Activated effector memory CD4-positive, alpha-beta T cell treated with Interleukin-2 at 50 U/mL for 16 hours (primary cell): Measurements from ENCODE around the gene MXRA8.

ENCODE experiments used
- DNase-seq: peaks from one replicate; pipeline ENCODE4 v3.0.0-alpha.2; 2020

MXRA8 gene

DNA sequence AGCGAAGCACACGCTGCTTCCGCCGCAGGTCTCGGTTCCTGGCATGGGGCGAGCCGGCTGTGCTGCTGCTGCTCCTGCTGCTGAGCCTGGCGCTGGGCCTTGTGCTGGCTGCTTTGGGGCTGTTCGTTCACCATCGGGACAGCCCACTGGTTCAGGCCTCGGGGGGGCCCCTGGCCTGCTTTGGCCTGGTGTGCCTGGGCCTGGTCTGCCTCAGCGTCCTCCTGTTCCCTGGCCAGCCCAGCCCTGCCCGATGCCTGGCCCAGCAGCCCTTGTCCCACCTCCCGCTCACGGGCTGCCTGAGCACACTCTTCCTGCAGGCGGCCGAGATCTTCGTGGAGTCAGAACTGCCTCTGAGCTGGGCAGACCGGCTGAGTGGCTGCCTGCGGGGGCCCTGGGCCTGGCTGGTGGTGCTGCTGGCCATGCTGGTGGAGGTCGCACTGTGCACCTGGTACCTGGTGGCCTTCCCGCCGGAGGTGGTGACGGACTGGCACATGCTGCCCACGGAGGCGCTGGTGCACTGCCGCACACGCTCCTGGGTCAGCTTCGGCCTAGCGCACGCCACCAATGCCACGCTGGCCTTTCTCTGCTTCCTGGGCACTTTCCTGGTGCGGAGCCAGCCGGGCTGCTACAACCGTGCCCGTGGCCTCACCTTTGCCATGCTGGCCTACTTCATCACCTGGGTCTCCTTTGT is 24.7 kb downstream of the MXRA8 start:
- DNase-seq, result no peak

DNA sequence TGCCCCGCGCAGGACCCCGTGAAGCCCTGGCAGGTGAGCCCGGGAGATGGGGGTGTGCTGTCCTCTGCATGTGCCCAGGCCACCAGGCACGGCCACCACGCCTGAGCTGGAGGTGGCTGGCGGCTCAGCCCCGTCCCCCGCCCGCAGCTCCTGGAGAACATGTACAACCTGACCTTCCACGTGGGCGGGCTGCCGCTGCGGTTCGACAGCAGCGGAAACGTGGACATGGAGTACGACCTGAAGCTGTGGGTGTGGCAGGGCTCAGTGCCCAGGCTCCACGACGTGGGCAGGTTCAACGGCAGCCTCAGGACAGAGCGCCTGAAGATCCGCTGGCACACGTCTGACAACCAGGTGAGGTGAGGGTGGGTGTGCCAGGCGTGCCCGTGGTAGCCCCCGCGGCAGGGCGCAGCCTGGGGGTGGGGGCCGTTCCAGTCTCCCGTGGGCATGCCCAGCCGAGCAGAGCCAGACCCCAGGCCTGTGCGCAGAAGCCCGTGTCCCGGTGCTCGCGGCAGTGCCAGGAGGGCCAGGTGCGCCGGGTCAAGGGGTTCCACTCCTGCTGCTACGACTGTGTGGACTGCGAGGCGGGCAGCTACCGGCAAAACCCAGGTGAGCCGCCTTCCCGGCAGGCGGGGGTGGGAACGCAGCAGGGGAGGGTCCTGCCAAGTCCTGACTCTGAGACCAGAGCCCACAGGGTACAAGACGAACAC is 25.4 kb downstream of the MXRA8 start:
- DNase-seq, result no peak

- DNase-seq, result no peak
Measured at GRCh38 chr1:1332031-1332755, 26.2 kb downstream of the MXRA8 start.

DNA sequence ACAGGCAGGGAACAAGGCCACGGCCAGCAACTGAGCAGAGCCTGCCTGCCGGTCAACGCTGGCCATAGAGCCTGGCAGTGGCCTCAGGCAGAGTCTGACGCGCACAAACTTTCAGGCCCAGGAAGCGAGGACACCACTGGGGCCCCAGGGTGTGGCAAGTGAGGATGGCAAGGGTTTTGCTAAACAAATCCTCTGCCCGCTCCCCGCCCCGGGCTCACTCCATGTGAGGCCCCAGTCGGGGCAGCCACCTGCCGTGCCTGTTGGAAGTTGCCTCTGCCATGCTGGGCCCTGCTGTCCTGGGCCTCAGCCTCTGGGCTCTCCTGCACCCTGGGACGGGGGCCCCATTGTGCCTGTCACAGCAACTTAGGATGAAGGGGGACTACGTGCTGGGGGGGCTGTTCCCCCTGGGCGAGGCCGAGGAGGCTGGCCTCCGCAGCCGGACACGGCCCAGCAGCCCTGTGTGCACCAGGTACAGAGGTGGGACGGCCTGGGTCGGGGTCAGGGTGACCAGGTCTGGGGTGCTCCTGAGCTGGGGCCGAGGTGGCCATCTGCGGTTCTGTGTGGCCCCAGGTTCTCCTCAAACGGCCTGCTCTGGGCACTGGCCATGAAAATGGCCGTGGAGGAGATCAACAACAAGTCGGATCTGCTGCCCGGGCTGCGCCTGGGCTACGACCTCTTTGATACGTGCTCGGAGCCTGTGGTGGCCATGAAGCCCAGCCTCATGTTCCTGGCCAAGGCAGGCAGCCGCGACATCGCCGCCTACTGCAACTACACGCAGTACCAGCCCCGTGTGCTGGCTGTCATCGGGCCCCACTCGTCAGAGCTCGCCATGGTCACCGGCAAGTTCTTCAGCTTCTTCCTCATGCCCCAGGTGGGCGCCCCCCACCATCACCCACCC is 27.0 kb downstream of the MXRA8 start, which contains the start of gene TAS1R3:
TAS1R3 (plus strand) TSS at position 213 of the 898 bp plus-strand sequence; CDS start at position 279, 66 bp downstream.
- no peak for DNase-seq

DNA sequence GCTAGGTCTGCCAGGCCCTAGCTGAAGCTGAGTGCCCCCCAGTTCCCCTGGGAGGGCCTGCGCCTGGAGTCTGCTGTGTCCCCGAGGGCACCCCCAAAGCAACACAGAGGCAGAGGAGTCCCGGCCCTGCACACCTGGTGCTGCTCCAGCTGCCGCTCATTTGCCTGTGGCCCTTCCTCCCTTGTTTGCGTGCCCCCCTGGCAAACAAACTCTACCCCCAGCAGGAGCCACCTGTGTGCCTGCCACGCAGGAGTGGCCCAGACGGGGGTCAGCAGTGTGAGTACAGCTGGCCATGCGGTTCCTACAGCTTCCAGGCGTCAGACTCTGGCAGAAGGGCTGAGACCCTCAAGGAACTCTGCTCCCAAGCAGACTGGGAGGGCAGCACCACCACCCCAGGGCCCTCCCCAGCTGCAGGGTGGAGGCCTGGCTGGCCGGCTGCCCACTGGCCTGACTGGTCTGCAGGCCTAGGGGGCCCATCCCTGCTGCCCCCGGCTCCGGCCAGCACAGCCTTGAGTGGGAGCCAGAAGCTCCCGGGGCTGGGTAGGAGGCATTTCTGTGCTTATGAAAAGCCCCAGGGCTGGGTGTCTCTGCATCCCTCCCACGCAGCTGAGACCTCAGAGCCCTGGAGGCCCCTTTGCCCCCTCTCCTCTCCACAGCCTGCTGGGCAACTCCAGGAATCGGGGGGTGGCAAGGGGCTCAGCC is 27.8 kb downstream of the MXRA8 start:
- DNase-seq, result no peak

GRCh38 chr1:1329304-1330210 is 28.8 kb downstream of the MXRA8 start:
- no peak for DNase-seq

DNA sequence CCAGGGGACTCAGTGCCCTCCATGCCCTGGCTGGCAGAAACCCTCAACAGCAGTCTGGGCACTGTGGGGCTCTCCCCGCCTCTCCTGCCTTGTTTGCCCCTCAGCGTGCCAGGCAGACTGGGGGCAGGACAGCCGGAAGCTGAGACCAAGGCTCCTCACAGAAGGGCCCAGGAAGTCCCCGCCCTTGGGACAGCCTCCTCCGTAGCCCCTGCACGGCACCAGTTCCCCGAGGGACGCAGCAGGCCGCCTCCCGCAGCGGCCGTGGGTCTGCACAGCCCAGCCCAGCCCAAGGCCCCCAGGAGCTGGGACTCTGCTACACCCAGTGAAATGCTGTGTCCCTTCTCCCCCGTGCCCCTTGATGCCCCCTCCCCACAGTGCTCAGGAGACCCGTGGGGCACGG is 30.1 kb downstream of the MXRA8 start:
- DNase-seq, result no peak

- DNase-seq, result no peak
Measured at GRCh38 chr1:1327291-1327690, 31.1 kb downstream of the MXRA8 start.

DNA sequence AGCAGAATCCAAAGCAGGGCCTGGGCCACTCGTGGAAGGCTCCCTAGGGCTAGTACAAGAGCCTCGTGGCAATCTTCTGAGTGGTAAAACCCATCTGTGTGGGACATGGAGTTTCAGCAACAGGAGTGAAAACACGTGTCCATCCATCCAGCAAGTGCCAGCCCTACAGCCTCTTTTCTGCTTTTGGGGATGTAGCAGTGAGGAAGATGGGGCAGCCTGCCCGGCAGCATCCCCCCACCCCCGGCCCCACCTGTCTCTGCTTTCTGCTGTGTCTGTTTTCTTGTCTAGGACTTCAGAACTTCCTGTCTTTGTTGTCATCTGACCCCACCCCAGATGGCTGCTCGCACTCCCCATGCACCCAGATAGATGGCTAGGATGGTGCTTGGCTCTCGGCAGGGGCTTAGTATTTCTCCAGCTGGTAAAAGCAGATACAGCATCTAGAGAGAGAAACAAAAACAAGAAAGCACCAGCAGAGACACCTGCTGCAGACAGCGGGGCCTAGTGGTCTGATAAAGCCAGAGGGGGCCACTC is 32.2 kb downstream of the MXRA8 start:
- no peak for DNase-seq

DNA sequence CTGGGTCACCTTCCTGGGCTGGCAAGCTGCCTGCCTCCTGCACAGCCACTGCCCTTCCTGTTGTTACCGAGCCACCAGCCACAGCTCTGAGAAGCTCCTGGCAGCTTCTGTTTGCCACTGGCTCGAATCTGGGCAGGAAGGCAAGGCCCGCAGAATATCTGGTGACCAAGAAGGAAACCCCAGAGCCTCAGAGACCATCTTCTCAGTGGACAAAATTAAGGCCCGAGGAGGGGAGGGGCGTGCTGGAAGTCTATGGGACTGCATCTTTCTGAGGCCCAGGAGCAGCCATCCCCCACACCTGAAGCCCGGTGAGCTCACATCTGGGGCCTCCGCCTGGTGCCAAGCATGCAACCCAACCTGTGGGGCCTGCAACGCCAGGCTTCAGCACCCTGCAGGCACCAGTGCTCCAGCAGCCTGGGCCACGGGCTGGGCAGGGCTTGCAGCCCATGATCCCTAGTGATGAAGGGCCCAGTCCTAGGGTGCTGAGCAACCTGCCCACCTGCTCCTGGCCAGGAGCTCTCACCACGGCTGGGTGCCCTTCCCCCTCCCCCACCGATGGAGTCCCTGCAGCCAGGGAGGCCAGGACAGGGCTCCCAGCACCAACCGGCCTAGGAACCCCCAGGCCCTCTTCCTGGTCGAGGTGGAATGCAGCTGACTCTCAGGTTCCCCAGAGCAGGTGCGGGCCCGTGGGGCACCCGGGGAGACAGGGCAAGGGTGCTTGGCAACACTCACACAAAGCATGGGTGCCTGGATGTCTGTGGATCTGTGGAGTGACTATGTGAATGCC is 32.9 kb downstream of the MXRA8 start:
- DNase-seq, result no peak

DNA sequence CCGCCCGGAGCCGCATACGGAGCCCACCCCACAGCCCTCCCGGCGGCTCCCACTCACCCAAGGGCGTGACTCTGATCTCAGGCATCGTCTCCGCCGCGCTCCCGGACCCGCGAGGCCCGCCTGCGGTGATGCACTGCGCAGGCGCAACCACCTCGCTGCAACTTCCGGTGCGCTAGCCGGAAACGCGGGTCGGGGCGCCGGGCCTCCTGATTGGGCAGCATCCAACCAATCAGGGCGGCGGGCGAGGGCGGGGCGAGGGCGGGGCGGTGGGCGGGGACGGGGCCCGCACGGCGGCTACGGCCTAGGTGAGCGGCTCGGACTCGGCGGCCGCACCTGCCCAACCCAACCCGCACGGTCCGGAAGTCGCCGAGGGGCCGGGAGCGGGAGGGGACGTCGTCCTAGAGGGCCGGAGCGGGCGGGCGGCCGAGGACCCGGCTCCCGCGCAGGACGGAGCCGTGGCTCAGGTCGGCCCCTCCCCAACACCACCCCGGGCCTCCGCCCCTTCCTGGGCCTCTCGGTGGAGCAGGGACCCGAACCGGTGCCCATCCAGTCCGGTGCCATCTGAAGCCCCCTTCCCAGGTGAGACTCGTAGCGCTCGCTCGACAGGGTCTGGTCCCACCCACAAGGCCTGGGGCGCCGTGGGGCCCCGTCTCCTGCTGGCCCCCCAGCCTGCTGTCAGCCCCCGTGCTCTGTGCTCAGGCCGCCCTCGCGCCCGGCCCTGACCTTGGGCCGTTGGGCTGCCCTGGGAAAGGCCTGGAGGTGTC is 33.6 kb downstream of the MXRA8 start, which contains the start of the genes CPTP and INTS11:
CPTP (plus strand) TSS at position 279 of the 764 bp plus-strand sequence. CDS start 2,109 bp downstream, outside the sequence.
INTS11 (minus strand) TSS at position 137 of the 764 bp plus-strand sequence; CDS start at position 85, 52 bp downstream.
- DNase-seq, result peak; percentile 92

GRCh38 chr1:1324084-1324523 is 34.3 kb downstream of the MXRA8 start:
- no peak for DNase-seq

DNA sequence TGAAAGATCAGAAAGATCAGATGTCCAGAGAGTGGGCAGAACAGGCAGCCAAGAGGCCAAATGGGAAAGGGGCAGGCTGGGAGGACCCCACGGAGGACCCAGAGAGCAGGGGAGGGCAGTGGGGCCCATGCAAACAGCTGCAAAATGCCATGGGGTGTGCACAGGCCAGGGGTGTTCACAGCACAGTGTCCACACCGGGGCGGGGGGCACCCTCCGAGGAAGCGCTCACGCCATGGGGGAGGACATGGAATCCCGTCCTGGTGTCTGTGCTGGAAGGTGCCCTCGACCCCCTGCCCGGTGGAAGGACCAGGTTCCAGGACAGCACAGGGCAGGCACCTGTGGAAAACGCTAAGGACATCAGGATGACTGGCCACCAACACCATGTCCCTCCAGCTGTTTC is 35.4 kb downstream of the MXRA8 start:
- DNase-seq, result no peak

DNA sequence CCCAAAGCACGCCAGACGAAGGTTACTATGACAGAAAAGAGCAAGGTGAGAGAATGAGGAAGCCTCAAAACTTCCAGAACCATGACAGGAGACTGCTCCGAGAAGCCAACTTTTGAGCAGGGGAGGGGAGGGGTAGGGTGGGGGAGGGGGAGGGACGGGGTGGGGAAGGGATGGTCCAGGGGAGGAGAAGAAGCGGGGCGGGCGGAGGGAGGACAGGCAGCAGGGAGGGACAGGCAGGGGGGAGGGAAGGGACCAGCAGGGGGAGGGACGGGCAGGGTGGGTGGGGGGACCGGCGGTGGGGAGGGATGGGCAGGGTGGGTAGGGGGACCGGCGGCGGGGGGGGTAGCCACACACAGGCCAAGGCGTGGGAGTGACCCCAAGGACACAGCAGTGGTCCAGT is 35.9 kb downstream of the MXRA8 start:
- DNase-seq, result no peak

DNA sequence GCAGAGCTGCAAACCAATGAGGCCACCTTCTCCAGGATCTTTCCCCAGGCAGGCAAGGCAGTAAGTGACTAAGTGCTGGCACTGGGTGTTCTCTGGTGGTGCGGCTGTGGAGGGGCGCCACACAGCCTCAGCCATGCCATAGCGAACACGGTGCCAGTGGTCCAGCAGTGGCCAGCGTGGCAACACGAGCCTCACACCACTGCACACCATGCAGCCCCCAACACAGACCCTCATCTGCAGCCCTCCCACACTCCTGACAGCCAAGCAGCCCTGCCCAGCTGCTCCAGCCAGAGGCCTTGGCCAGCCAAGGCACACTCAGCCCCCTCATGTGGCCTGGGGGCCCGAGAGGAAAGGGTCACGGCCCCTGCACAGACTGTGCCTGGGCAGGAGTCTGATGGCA is 36.9 kb downstream of the MXRA8 start:
- DNase-seq, result no peak

GRCh38 chr1:1320666-1321448 is 37.5 kb downstream of the MXRA8 start:
- no peak for DNase-seq

GRCh38 chr1:1319646-1319941 is 38.8 kb downstream of the MXRA8 start:
- no peak for DNase-seq
